A673 (cell line): ENCODE data around the gene GSTA2. TPM values are rescaled to one million over a fixed set of nuclear protein-coding genes. Genes with fewer than 3 reads are reported as not detected.

Experiments used
- BruUV-seq: library from RNA; stranded (reverse); fragments of 400-500 nt; replicated peaks from 2 replicates; lab custom pipeline; 2021; lab: Mats Ljungman, UMichigan
- CTCF ChIA-PET: fragments of 300-600 bp; sonication (Branson Sonifier 250); formaldehyde crosslinking; loops from one replicate; lab custom pipeline; 2022; ENCODE audit warnings: antibody characterized with exemption; lab: Charles Lee
- POLR2A ChIA-PET: fragments of 300-600 bp; sonication (Branson Sonifier 250); formaldehyde crosslinking; loops from one replicate; lab custom pipeline; 2022; ENCODE audit warnings: antibody characterized with exemption; ENCODE audit not compliant: low non-redundant PET; lab: Charles Lee
- DNase-seq: peaks from one replicate; pipeline ENCODE4 v3.0.0-alpha.2; 2015; ENCODE audit warnings: low spot score
- H3K27ac ChIP-seq: fragments of 200-600 bp; sonication (generic); 2 replicates; pipeline ENCODE4 v1.5.1; 2016; ENCODE audit warnings: mixed run types, low read depth, mild to moderate bottlenecking, mixed read lengths, antibody characterized with exemption, low read length; ENCODE audit not compliant: poor library complexity, severe bottlenecking
- H3K27me3 ChIP-seq: fragments of 200-600 bp; sonication (generic); replicated peaks from 2 replicates; pipeline ENCODE4 v1.6.1; 2017; ENCODE audit warnings: mixed run types, low read depth, mild to moderate bottlenecking, mixed read lengths, antibody characterized with exemption, low read length; ENCODE audit not compliant: insufficient read depth, poor library complexity
- H3K36me3 ChIP-seq: fragments of 200-600 bp; sonication (generic); 2 replicates; pipeline ENCODE4 v1.6.1; 2016; ENCODE audit warnings: mixed run types, mild to moderate bottlenecking, mixed read lengths, antibody characterized with exemption, low read length; ENCODE audit not compliant: insufficient read depth, poor library complexity, severe bottlenecking
- H3K4me1 ChIP-seq: fragments of 200-600 bp; sonication (generic); 2 replicates; pipeline ENCODE4 v1.6.1; 2017; ENCODE audit warnings: mixed run types, mild to moderate bottlenecking, mixed read lengths, antibody characterized with exemption, low read length; ENCODE audit not compliant: insufficient read depth, poor library complexity, severe bottlenecking
- H3K4me3 ChIP-seq: fragments of 200-600 bp; sonication (generic); 2 replicates; pipeline ENCODE4 v1.5.1; 2016; ENCODE audit warnings: low read depth, mixed run types, mild to moderate bottlenecking, mixed read lengths, low read length; ENCODE audit not compliant: poor library complexity, severe bottlenecking
- H3K9me3 ChIP-seq: fragments of 200-600 bp; sonication (generic); 2 replicates; pipeline ENCODE4 v1.6.1; 2016; ENCODE audit warnings: mixed run types, low read depth, mild to moderate bottlenecking, mixed read lengths, antibody characterized with exemption, low read length; ENCODE audit not compliant: poor library complexity, severe bottlenecking
- EZH2 ChIP-seq: fragments of 200-600 bp; sonication (generic); IDR thresholded peaks from 2 replicates; pipeline ENCODE4 v1.6.1; 2017; ENCODE audit warnings: borderline replicate concordance, low read depth, mild to moderate bottlenecking, mixed read lengths, antibody characterized with exemption, low read length; ENCODE audit not compliant: poor library complexity, severe bottlenecking
- intact Hi-C: fragments of 100-400 bp; cut with micrococcal nuclease; formaldehyde crosslinking; loops from one replicate; pipeline ENCODE4 v1.10.0; 2022; ENCODE audit not compliant: unreplicated experiment
- total RNA-seq: library from RNA; stranded (reverse); gene quantifications from 2 replicates; pipeline ENCODE4 v1.2.3, GENCODE V29; 2021
- TF ChIP-seq, protein P1 (sequence below): fragments of 300-800, 200-600 bp; sonication (generic); conservative IDR thresholded peaks from 2 replicates; pipeline ENCODE4 v1.5.1; 2017; ENCODE audit warnings: low read depth, mild to moderate bottlenecking, antibody characterized with exemption, low read length, moderate library complexity, mixed read lengths

The GSTA2 gene
- total RNA-seq, 1 experiment from 2014 or later = not detected

DNA sequence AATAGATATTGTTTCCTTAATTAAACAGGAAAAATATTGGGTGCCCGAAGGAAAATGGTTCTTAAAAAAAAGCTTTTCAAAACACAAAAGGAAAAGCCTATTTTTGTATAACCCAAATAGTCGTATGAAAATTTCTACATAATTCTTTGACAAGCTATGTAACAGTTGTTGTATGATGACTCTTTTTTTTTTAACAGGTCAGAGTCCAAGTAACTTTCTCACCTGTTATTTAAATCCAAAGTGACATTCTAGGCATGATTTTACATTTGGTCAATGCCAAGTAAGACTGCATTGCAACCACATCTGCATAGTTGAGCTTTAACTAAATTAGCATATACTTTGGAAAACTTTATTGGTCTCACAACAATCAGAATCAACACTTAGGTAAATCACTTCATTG lies 24.1 kb downstream of the GSTA2 start:
- no TSS peak for BruUV-seq
- H3K27ac ChIP-seq = no peak overlapping the region
- TF ChIP-seq EZH2 = no peak
- TF ChIP-seq, protein P1, sequence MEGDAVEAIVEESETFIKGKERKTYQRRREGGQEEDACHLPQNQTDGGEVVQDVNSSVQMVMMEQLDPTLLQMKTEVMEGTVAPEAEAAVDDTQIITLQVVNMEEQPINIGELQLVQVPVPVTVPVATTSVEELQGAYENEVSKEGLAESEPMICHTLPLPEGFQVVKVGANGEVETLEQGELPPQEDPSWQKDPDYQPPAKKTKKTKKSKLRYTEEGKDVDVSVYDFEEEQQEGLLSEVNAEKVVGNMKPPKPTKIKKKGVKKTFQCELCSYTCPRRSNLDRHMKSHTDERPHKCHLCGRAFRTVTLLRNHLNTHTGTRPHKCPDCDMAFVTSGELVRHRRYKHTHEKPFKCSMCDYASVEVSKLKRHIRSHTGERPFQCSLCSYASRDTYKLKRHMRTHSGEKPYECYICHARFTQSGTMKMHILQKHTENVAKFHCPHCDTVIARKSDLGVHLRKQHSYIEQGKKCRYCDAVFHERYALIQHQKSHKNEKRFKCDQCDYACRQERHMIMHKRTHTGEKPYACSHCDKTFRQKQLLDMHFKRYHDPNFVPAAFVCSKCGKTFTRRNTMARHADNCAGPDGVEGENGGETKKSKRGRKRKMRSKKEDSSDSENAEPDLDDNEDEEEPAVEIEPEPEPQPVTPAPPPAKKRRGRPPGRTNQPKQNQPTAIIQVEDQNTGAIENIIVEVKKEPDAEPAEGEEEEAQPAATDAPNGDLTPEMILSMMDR = no peak
- CTCF ChIA-PET = no interaction called here
- no peak for DNase-seq
- intact Hi-C loops = no loop called here
- POLR2A ChIA-PET = no interaction called here
- no peaks in the 10 kb centered on the region for H3K9me3 ChIP-seq
- H3K36me3 ChIP-seq = no peaks in the 10 kb centered on the region
- no peak overlapping the region for H3K4me3 ChIP-seq
- no peaks in the 10 kb centered on the region for H3K27me3 ChIP-seq
- no peaks in the 10 kb centered on the region for H3K4me1 ChIP-seq

DNA sequence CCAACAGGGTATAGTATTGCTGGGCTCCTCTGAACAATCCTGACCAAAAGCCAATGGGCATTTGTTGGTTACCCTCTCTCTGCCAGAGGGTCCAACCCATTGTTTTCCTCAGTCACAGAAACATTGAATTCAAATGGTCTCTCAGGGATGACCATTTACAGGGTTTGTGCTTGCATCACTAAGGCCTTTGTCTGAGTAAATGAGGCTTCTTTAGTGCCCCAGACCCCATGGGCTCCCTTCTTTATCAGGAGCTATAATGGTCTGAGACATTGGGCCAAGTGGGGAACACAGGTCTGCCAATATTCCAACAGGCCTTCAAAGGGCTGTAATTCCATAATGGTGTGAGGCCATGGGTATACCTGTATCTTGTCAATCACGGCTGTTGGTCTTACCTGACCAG lies 27.1 kb downstream of the GSTA2 start:
- no peaks in the 10 kb centered on the region for H3K27me3 ChIP-seq
- CTCF ChIA-PET = no interaction called here
- no peaks in the 10 kb centered on the region for H3K9me3 ChIP-seq
- TF ChIP-seq, protein P1 = no peak
- no peak for TF ChIP-seq EZH2
- intact Hi-C loops = no loop called here
- H3K4me3 ChIP-seq = no peak overlapping the region
- BruUV-seq = no TSS peak
- DNase-seq = no peak
- H3K36me3 ChIP-seq = no peaks in the 10 kb centered on the region
- H3K27ac ChIP-seq = no peak overlapping the region
- POLR2A ChIA-PET = no interaction called here
- no peaks in the 10 kb centered on the region for H3K4me1 ChIP-seq

DNA sequence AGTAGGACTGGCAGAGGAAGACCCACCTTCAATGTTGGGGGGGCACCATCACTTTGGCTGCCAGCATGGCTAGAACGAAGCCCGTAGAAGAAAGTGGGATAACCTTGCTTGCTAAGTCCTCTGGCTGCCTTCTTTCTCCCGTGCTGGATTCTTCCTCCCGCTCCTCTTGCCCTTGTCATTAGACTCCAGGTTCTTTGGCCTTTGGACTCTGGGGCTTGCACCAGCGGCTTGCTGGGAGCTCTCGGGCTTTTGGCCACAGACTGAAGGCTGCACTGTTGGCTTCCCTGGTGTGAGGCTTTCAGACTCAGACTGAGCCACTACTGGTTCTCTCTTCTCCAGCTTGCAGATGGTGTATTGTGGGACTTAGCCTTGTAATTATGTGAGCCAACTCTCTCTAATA lies 28.2 kb downstream of the GSTA2 start:
- intact Hi-C loops = no loop called here
- DNase-seq = no peak
- TF ChIP-seq EZH2 = no peak
- TF ChIP-seq, protein P1 = no peak
- no peaks in the 10 kb centered on the region for H3K9me3 ChIP-seq
- H3K4me1 ChIP-seq = no peaks in the 10 kb centered on the region
- CTCF ChIA-PET = no interaction called here
- no peak overlapping the region for H3K4me3 ChIP-seq
- POLR2A ChIA-PET = no interaction called here
- BruUV-seq = no TSS peak
- no peaks in the 10 kb centered on the region for H3K36me3 ChIP-seq
- H3K27me3 ChIP-seq = no peaks in the 10 kb centered on the region
- no peak overlapping the region for H3K27ac ChIP-seq
